HG03521 (cell line): ENCODE results near the gene PTER.

Source experiments
- ATAC-seq: cut with Tn5 transposase; IDR thresholded peaks from one replicate; pipeline ENCODE4 v1.9.1; 2021; ENCODE audit warnings: mild to moderate bottlenecking, moderate library complexity; ENCODE audit not compliant: unreplicated experiment

Gene PTER

DNA sequence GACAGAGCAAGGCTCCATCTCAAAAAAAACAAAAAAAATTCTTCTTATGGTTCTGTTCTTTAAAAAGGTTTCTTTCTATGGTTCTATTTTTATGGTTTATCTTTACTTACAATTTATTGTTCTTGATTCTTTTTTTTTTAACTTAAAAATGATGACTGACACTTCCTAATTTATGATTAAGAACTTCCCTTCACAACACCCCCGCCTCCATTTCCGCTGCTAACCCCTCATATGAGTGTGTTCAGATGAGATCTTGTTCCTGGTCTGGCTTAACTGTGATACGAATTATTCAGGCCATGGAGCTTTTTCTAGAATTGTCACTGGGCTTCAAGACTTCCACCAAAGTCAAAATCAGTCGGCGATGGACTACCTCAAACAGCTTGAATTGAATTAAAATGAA lies 33.9 kb downstream of the PTER start:
- no peak for ATAC-seq

DNA sequence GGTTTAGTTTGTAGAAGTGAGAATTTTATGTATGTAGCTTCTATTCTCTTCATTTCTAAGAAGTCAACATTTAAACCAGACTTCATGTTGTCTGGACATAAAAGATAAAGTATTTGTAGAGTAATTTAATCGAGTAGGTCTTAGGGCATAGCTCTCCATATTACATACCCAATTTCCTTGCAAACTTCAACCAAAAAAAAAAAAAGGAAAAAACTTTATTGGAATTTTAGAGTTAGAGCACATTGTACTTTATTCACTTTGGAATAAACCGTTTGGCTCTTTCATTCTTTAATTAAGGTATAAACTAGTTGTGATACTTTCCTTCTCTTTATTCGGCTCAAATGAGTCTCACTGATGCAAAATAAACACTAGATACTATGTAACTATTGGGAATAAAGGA lies 36.0 kb downstream of the PTER start:
- ATAC-seq = no peak

DNA sequence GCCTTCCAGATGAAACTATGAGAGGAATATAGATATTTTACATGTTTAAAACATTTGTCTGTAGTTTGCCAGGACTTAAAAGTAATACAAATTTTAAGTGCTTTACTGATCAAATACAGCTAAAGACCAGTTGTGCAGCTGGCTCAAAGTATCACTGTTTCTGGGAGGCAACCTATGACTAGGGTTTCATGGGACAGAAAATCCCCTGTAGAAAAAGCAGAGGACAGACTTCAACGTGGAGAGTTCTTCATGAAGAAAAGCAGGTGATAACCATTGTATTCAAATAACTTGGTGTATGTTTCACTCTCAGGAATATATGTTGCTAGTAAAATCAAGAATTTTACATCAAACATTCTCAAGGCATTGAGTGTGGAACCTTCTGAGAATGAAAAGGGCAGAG lies 40.9 kb downstream of the PTER start:
- no peak for ATAC-seq

DNA sequence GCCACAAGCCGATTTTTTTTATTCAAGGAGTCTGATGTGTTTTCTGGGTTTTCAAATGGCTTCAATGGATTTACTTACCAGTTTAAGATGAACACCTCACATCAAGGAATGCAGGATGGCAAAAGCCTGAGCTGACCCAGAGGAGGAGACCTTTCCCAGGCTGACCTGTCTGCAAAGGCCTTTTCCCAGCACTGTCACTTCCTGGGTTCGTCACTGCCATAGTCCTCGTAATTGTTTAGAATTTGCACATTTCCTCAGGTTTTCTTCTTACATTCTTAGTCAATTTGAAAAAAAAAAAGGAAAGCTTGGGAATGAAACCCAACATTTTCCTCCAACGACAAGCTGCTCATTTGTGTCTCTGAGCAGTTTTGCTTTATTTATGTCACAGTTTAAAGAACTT lies 42.0 kb downstream of the PTER start:
- no peak for ATAC-seq

DNA sequence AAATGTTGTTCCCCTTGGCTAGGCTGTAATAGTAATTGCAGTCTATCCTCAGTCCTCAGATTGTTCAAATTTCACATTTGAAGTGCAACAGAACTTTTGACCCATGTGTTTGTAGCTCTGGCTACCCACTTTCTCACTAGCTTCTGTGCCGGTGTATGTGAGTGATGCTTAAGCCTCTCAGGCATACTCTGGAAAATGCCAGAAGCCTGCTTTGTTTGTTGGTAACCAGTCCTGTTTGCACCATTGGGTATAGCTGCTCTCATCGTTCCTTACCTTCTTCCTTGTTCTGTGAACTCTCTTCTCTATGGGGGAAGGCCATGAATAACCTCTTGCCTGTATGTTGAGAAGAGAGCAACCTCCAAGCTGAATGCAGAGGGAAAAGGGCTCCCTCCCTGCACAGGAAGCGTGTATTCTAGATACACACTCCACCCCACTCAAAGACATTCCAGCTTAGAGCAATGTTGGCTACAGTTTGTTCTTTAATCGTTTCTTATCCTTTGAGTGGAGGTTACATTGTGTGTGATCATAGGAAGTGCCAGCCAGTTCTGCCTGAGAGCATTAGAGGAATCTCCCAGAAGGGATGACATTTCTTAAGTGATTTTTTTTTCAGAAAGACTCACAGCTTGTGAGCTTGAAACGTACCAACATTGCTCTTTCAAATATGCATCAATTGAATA lies 44.4 kb downstream of the PTER start:
- no peak for ATAC-seq

DNA sequence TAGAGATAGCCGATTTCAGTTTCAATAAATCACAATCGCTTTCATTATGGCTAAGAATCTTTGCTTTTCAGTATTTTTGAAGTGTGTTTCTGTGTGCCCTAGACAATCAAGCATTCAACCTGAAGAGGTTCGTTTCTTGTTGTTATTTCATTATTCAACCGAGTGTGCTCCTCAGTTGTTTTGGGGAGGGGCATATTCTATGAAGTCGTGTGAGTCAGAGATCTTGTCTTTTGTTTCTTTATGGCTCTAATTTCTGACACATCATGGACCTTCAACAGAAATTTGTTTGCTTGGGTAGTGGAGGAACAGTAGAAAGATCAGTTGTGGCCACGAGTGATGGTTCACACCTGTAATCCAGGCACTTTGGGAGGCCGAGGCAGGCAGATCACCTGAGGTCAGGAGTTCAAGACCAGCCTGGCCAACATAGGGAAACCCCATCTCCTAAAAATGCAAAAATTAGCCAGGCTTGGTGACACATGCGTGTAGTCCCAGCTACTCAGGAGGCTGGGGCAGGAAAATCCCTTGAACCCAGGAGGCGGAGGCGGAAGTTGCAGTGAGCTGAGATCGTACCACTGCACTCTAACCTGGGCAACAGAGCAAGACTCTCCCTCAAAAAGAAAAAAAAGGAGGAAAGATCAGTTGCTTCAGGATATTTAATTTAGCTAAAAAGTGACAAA lies 46.6 kb downstream of the PTER start:
- ATAC-seq = no peak

DNA sequence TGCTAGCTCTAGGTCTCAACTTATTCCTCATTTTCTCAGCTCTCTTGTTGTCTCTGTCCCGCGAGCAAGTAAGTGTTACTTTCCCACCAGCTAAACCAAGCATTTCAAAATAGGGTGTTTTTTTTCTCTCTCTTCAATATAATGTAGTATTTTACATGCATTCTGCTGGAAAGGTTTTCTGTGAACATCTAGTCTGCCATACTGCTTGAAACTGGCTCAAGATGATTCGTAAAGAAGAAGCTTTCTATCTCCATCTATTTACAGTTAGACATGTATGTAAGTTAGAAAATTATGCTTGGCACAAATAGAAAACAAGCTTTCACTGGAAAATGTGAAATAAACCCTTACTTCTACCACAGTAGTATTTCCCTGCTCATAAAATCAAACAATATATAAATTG lies 53.7 kb downstream of the PTER start:
- no peak for ATAC-seq

DNA sequence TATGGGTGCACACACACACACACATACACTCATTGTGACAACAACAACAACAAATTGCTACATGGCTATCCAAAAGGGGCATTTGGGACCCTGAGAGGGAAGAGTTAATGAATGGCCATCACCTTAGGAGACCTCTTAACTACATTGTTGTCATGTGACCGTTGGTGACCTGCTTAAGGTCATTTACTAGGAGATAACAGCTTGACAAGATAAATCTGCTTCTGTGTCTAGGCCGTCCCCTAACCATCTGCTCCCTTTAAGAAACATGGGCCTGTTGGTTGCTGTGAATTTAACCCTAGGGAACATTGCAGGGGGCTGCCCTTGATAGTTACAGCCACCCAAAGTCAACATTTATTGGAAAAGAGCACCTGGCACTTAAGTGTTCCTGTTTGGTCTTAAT lies 55.1 kb downstream of the PTER start:
- ATAC-seq = no peak

DNA sequence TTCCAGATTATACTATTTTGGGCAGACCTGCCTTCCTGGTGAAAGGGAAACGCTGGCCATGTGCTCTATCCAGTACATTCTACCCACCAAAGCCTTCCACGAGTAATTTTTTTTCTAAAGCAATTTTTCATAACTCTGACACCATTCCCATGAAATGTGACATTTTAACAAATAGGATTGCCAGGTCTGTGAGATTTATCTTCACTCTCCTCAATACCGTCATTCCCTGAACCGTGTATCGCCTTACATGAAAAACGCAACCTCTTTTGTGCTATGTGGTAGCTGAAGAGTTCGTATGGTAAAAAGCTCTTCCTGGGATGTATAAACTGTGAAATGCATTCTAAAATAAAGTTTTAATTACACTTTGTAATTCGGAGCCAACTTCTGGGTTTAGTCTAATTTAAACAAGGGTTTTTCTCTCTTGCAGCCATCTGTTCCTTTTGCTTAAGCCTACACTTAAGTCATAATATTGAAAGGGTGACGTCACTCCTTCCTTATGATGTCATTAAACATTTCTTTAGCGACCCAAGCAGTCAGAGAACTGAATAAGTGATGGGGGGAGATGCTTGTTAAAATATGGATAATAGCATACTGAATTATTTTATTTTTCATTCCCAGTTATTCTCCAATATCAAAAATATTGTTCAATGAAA lies 57.2 kb downstream of the PTER start:
- ATAC-seq = no peak

DNA sequence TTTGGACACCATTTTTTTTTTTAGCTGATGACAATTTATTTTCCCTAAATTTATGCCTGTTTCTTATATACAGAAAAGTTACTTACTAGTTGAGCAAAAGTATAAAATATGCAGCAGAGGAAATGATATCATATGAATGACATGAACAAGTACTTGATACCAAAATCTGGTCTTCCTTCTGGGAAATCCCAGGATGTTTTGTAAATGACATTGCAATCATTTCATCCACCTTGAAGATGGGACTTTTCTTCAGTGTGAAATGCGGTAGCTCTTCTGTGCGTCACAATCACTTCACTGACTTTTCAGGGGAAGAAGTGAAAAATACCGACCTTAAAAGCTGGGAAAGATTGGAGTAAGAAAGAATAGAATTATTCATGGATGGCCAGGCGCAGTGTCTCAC lies 61.1 kb downstream of the PTER start:
- no peak for ATAC-seq

DNA sequence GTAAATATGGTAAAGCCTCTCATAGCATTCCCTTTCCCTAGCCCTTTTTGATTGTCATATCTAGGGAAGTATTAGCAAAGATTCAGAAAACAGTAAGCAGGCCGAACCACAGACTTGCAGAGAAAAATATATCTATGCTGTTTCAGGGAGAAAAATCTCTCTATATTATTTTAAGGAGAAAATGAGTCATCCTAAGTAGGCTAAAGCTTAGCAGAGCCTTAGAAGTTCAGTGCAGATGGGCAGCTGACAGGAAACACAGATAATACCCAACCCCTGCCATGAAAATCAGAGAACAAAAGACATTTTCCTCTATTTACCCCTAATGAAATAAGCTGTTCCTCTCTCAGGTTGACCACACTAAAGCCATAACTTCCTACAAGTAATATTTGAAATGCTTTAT lies 68.4 kb downstream of the PTER start:
- ATAC-seq = no peak

DNA sequence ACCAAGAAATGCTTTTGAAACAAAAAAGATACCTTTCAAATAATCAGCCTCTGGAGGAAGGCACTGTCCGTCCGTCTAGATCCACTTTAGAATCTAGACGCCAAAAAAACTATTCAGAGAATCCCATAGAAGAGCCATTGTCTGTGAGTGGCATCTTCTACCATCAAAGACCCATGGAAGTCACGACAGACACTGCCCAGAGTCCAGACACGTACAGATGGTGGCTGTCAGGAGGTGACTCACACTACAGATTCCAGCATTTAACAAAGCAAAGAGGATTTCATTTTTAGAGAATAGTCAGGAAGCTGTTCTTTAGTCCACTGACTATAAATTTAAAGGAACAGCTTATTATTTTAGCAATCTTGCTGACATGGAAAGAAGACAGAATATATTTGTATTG lies 73.2 kb downstream of the PTER start:
- ATAC-seq = no peak

DNA sequence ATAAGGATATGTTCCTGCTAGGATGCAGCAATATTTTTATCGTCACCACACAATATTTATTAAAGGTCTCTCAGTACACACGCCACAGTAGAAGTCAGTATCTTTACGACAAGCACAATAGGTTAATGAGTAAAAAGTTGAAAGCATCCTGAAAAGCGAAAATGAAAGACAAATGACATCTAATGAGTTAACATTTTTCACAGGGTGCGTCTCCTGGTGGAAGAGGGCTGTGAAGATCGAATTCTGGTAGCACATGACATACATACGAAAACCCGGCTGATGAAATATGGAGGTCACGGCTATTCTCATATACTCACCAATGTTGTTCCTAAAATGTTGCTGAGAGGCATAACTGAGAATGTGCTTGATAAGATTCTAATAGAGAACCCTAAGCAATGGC lies 74.0 kb downstream of the PTER start:
- ATAC-seq = no peak

DNA sequence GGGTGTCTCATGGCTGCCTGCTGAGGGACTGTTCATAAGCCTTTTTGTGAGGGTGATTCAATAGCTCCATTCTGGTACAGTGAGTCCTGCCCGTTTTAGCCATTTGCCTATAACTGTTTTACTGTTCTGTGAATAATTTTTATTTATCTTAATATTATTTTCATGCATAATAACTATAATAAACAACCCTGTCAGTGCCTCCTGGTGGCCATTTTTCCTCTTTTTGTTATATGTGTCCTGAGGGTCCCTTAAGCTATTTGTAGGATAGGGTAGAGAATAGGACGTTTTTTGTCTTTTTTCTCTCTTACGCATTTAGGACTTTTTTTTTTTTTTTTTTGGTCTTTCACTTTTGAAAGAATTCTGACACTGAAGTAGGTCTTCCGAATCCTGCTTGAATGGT lies 82.0 kb downstream of the PTER start:
- no peak for ATAC-seq

DNA sequence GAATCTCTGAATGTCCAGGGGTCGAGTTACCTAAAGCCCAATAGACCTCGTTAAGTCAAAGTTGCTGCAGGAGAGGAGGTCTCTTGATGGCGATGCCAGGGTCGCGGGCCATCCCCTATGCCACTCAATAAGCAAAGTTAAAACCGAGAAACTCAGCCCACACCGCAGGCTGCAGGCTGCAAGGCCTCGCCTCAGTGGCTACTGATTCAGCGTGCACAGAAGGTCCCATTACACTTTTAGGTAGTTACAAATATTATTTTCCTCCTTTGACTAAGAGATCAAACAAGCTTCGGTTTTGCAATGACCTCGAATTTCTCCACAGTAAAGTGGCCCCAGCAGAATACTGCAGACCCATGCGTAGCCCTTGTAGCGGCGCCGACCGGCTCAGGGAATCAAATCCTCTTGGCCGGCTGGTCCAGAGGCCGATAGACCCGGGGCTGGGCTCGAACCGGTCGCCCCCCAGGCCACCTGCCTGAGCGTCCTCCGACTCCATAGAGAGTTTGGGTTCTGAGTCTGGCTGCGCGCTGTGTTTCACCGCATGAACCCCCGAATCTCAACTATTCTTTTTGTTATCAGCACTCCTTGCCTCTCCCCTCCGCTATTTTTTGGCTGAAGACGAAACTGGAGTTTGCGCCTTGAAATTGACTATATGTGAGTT lies 82.6 kb downstream of the PTER start:
- ATAC-seq = no peak

DNA sequence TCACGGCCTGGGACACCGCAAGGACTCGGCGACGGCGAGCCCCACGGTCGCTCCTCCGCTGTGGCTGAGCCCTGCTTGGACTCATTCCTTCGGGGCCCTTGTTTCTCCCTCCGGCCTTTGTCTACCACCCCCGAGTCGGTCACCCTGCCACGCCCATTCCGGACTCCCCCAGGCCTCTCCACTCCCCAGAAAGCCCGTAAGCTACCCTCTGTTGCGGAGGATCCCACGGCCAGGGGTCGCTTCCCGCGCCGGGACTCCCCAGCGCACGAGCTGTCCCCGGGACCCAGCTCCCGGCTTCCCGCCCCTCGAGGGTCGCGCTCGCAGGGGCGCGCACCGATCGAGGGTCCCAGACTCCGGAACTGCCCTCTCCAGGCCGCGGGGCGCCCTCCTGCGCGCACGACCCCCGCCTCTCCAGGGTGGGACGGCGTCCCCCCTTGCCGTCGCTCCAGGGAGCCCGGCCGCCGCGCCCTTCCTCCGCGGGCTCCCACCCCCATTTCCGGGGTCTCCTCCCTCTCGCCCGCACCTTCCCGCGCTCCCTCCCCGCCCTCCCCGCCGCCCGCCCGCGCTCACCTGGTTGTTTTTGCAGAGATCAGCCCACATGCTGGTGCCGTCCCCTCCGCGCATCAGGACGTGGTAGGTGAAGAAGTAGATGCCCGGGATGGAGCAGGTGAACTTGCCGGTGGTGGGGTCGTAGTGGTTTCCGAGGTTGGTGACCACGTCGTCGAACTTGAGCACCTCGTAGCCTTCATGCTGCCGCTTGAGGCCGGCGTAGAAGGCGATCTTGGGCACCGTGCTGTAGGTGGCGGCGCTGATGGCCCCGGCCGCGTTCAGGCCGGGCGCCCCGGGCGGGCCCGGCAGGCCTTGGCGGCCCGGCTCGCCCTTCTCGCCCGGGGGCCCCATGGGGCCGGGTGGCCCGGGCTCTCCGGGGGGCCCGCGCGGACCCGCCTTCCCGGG lies 83.4 kb downstream of the PTER start:
- ATAC-seq = peak; percentile 25

DNA sequence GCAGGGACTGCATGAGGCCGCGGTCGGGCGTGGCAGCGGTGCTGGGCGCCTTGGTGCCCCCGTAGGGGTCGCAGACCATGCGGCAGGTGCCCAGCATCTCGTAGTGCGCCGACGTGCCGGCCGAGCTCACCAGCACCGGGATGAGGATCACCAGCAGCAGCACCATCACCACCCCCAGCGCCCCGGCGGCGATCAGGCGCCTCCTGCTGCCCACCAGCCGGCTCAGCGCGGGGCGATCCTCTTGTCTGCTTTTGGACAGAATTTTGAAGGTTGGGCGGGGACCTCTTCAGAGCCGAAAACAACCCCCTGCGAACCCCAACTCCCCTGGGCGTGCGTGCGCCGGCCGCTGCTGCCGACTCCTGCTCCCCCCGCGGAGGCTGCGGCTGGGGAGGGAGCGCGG lies 84.1 kb downstream of the PTER start:
- peak; percentile 47 for ATAC-seq

DNA sequence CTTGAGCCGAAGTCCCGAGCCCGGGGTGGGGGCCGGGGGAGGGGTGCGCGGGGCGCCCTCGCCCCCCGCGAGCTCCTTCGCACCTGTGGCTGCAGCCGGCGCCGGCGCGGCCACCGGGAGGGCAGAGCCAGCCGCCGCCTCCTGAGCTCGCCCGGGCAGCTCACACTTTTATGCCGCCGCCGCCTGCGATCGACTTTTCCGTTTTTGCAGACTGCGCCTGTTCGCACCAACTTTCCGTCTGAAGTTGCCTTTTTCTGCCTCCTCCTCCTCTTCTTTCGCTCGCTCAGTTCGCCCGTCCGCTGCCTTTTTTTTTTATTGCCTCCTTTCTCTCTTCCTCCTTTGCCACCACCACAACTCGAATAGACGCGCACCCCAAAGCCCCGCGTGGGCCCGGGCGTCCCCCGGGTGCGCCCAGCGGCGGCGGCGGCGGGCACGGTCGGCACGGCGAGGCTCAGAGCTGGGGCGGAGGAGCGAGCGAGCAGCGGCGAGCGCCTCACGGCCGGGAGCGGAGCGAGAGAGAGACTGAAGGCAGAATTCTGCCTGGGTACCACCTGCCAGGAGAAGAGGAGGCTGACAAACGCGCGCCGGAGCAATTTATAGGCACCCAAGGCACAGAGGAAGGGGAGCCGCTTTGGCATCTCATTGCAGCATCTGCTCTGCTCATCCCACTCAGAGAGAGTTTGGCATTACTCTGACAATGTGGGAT lies 84.7 kb downstream of the PTER start, which contains the start of gene C1QL3:
Gene C1QL3, minus strand, starts transcription at position 569 of the 706 bp plus-strand sequence. CDS start 814 bp downstream, outside the sequence.
- peak; percentile 34 for ATAC-seq

DNA sequence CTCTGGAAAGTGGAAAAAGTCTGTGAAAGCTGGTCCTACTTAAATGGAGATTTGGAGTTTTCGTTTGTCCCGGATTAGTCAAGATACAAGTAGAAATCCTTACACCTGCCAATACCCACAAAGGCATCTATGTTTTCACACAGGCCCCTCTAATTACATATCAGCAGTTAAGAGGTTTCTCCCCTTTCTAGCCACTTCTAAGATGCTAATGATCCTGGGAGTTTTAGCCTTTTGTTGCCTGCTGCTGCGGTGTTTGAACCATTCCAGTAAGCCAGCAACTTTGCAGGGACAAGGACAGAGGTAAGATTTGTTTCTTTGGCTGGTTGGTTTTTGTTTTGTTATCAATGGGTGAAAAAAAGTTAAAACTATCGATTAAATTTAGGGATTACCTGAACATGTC lies 90.6 kb downstream of the PTER start:
- no peak for ATAC-seq

DNA sequence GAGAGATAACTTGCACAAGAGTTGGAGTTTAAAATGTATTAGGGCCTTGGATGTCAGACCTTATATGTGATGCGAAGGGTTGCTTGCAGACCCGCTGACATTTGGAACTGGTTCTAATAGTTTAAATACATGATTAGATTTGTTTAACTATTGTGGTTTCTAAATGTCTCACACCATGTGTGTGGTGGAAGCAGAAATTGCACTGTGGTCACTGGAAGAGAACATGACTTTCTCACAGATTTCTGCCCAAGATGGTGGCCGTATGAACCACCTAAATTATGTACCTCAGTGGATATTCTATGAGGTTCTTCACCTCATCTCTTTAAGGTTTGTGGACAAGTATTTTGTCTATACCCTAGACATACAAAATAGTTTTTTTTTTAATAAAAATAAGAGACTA lies 93.0 kb downstream of the PTER start:
- no peak for ATAC-seq
